COLO668 (cell line): ENCODE data around the gene PRODH2.
"Not testable (repeated sequence)": the region's sequence is repeated elsewhere in the genome, so short reads cannot be mapped to it uniquely, and the experiment has no call there.

Experiments used
- DNase-seq: peaks from one replicate; lab custom pipeline; 2025; ENCODE audit not compliant: unreplicated experiment; lab: John Stamatoyannopoulos, UW

PRODH2 gene

DNA sequence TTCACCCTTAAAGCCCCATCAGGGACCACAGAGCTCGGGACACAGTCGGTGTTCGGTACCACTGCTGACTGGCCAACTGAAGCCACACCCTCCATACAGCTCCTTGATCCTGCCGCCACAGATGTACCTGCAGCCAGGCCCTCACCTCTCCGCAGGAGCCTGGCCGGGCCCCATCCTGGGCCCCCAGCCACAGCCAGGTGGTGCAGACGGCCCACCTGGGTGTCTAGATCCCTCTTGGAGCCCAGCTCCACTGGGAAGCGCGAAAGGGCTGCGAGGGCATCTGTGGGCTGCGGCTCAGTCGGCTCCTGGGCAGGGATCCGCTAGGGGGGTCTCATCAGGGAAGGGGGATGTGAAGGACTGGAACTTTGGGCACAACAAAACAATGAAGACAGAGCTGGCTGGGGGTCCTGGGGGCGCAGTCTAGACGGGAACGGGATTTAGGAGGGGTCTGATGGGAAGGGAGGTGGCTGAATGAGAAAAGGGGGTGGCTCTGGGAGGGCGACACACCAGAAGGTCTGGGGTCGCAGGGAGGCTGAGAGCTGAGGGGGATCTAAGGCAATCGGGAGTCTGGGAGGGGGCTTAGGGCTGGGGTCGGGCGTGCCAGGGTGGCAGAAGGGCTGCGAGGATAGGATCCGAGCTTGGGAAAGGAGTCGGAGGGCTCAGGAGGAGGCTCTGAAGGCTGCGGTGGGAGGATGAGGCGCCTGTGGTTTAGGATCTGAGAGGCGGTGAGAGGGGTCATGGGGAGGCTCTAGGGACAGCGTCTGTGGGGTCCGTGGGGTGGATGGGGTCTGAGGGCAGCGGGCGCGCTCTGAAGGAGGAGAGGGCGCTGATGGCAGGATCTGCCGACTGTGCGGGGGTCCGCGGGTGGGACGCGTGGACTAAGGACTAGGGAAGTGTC is 15.8 kb downstream of the PRODH2 start:
- no peak for DNase-seq

DNA sequence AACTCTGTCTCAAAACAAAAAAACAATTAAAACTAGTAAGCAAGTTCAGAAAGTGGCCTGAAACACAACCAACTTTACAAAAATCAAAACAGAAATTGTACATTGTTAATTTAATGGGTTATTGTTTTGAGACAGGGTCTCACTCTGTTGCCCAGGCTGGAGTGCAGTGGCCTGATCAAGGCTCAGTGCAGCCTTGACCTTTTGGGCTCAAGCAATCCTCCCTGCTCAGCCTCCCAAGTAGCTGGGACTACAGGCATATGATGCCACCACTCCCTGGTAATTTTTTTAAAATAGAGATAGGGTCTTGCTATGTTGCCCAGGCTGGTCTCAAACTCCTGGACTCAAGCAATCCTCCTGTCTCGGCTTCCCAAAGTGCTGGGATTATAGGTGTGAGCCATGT is 17.1 kb downstream of the PRODH2 start:
- not testable (repeated sequence) for DNase-seq

DNA sequence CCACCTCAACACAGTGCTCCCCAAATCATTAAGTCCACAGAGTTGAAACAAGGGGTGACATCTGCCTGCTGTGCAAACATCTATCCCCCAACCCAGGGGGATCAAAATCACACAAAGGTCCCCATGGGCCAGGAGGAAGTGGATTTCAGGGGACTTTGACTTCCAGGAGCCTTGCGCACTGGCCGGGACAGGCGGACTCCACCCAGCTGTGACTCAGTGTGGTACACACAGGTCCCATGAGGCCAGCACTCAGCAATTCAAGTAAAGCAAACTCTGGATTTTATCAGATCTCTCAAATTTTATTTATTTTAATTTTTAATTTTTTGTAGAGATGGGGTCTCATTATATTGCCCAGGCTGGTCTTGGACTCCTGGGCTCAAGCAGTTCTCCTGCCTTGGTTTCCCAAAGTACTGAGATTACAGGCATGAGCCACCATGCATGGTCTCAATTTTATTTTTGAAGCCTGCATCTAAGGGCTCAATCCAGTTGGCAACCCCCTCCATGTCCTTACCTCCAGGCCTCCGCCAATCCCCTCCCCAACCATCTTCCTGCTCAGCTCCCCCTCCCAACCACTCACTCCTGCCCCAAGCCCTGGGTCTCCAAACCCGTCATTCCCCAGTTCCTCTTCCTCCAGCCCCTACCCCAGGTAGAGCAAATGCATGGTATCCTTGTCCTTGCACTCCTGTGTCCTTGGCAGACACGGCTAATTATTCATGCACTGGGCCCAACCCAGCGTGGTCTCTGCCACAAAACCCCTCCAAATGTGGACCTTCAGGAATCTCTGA is 19.1 kb downstream of the PRODH2 start:
- no peak for DNase-seq

DNA sequence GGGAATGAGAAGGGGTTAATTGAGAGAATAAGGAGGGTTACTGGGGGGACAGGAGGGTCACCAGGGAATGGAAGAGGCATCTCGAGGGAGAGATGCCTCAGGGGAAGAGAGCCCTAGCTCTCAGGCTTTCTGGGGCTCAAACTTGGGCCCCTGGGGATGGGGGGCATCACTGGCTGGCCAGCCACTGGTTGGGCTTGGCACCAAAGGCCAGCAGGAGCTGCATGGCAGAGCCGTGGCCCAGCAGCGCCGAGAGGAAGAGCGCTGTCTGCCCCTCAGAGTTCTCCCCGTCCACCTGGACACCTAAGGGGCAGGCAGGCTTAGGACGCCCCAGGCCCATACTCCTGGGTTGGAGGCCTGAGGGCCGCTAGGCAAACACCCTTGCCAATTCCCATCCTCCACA is 19.8 kb downstream of the PRODH2 start:
- DNase-seq: no peak

DNA sequence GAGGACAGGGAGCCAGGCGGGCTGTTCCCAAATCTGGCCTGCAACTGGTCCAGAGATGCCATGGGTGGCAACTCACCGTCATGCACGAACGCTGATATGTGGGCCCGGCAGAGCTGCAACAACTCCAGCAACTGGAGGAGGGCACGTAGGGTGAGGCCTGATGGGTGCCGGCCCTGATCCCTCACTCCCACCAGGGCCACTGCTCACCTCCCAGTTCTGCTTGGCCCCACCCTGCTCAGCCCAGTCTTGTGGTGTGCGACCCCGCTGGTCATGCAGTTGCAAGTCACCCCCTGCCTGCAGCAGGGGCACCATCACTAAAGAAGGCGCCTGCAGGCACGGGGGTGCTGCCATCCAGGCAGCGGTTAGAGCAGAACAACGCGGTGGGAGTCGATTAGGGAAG is 20.3 kb downstream of the PRODH2 start:
- no peak for DNase-seq

DNA sequence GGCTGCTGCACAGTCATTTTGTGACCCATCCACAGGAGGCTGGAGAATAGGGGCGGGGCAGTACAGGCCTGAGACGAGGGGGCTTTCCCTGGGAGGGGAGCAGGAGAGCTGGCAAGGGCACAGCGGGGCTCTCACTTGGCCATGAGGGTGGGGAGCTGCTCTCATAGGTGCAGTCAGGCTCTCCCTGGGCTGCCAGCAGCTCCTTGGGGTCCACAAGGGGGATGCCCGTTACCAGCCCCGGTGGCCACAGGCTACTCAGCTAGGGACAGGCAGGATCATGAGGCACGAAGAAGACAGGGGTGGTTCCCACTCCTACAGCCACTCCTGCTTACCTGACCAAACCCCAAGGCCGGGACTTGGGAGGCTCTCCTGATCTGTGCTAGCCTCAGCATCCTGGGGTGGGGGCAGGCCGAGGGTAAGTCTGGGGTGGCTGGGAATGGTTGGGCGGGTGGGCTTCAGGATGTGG is 20.8 kb downstream of the PRODH2 start:
- DNase-seq: no peak

DNA sequence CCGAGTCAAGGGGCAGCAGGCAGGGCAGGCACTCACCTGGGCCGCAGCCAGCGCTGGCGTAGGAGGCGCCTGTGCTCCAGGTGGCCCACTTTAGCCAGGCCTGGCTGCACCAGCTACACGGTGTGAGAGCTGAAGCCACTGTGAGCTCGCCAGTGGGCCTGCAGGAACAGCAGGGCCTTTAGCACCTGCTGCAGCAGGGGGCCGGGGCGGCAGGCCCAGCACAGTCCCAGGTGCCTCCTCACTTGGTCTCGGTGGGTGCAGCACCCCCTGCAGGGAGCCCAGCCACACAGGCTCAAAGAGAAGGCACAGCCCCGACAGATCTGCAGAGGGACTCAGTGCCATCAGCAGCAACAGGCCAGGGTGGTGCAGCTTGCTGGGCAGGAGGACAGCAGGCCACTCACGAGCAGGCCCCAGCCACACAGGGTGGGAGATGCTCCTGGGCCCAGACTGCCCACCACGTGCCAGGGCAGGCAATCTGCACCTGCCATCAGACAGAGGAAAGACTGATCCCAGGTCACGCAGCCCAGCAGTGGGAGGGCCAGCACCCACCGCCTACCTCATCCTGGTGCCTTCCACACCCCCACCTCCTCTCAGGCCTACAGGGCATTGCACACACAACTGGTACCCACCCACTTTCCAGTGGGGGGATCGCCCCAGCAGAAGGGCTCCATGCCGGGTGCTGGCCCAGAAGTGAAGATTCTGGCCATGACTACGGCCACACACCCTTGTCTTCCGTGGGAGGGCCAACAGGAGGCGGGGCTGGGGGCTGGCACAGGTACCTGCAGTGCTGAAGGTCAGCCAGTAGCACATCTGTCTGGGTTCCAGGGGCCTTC is 21.4 kb downstream of the PRODH2 start:
- peak; percentile 71 for DNase-seq

DNA sequence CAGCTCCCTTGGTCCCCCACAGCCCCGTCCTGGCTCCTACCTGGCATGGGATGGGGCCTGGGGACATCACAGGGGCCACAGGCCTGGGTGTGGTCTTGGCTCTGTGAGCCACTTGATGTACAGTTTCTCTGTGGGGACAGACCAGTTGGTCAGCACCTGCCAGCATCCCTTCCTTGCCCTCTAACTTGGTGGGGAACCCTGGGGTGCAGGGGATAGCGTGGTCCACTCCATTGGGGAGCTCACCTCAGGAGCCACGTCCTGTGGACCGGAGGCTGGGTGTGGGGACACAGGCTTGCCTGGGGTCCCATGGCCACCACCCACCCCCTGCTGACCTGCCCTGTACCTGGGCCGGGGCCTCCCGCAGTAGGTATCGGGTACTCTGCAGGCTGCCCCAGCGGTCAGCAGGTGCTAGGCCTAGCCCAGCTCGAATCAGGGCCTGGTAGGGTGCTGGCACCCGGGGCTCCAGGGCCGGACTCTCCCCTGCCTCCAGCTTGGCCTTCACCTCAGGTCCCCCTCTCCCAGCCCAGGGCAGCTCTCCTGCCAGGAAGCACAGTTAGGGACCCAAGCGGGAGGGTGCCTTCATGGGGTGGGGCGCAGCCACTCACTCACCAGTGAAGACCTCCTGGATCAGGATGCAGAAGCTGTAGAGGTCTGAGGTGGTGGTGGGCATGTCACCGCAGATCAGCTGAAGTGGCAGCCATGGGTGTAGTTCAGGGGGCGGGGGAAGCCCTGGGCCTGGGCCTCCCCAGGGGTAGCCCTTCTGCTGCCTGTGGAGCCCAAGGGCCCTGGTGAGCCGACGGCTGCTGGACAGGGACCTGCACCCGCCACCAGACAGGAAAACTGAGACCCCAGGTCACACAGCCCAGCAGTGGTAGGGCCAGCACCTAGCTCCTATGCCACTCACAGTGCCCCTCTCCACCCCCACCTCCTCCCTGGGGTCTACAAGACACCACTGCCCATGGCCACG is 22.4 kb downstream of the PRODH2 start:
- no peak for DNase-seq

DNA sequence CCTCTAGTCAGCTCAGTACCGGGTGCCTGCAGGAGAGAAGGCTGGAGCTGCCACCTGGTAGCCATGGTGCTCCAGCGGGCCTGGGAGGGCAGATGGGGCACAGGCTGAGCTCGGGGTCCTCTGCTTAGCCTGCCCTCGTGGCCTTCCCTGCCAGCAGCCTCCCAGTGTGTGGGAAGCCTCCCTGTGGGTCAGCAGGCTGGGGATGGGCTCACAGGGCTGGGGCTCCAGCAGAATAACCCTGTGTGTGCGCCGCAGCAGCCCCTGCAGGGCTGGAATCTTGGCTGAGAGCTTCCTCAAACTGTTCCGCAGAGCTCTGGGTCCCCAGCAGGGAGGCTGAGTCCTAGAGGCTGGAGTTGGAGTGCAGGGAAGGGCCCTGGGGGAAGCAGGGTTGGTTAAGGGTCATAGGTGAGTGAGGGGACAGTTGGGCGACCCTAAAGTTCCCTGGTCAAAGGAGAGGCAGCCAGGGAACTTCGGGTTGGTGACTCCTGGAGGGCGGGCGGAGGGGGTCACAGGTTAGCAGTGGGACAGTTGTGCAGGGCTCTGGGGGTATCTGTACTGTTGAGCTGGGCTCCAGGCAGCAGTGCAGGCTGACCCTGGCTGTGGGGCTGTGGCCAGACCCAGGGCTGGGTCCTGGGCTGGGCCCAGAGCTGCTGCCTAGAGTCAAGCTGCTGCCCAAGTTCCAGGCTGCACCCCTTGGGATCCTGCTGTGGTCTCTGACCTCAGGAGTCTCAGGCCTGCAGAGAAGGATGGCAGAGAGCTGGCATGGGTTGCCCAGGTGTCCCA is 23.3 kb downstream of the PRODH2 start:
- DNase-seq: no peak

DNA sequence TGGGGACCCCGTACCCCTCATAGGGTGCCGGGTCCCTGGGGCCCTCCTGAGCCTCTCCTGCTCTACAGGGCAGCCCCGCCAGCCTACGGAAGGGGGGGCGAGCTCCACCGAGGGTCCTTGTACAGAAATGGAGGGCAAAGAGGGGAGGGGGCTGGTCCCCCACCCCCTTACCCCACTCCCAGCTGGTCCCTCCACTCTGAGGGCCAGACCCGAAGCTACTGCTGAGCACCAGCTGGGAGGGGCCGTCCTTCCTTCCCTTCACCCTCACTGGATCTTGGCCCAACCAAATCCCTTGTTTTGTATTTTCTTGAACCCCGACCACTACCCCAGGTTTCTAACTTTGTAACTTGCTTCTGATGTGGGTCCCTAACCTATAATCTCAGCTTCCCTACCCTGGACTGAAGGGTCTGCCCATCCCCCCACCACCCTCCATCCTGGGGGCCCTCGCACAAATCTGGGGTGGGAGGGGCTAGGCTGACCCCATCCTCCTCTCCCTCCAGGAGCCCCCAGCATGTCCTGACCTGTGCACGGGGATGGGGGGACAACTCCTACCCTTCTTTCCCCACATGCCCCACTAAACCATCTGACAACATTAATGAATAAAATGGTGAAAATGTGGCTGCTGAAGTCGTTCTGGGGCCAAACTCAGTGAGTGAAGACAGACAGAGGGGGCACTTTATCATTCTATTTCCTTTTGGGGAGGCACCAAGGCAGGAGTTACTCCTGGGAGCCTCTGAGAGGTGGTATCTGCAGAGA is 24.3 kb downstream of the PRODH2 start:
- DNase-seq: no peak

DNA sequence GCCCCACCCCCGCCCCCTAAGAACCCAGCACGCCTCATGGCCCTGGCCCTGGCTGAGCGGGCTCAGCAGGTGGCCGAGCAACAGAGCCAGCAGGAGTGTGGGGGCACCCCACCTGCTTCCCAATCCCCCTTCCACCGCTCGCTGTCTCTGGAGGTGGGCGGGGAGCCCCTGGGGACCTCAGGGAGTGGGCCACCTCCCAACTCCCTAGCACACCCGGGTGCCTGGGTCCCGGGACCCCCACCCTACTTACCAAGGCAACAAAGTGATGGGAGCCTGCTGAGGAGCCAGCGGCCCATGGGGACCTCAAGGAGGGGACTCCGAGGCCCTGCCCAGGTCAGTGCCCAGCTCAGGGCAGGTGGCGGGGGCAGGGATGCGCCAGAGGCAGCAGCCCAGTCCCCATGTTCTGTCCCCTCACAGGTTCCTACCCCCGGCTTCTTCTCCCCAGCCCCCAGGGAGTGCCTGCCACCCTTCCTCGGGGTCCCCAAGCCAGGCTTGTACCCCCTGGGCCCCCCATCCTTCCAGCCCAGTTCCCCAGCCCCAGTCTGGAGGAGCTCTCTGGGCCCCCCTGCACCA is 25.3 kb downstream of the PRODH2 start:
- no peak for DNase-seq

DNA sequence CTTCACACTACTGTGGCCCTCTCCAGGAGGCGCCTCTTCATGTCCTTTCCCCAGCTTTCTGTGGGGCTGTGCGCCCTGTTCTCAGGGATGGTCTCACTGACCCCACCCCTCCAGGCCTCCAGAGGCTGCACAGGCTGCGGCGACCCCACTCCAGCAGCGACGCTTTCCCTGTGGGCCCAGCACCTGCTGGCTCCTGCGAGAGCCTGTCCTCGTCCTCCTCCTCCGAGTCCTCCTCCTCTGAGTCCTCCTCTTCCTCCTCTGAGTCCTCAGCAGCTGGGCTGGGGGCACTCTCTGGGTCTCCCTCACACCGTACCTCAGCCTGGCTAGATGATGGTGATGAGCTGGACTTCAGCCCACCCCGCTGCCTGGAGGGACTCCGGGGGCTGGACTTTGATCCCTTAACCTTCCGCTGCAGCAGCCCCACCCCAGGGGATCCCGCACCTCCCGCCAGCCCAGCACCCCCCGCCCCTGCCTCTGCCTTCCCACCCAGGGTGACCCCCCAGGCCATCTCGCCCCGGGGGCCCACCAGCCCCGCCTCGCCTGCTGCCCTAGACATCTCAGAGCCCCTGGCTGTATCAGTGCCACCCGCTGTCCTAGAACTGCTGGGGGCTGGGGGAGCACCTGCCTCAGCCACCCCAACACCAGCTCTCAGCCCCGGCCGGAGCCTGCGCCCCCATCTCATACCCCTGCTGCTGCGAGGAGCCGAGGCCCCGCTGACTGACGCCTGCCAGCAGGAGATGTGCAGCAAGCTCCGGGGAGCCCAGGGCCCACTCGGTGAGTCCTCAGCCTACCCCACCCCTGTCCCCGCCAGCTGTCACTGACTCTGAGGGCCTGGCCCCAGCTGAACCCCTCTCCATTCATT is 26.1 kb downstream of the PRODH2 start:
- DNase-seq: no peak

DNA sequence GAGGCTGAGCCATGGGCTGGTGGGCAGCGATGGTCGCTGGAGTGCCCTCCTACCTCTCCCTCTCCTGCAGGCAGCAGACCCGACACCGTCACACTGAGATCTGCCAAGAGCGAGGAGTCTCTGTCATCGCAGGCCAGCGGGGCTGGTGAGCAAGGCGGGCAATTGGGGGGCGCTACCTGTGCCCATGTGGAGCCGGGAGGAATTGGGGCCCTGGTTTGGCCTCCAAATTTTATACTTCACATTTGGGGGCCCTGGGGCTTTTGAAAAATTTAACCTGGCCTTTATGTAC is 27.4 kb downstream of the PRODH2 start:
- DNase-seq: no peak

DNA sequence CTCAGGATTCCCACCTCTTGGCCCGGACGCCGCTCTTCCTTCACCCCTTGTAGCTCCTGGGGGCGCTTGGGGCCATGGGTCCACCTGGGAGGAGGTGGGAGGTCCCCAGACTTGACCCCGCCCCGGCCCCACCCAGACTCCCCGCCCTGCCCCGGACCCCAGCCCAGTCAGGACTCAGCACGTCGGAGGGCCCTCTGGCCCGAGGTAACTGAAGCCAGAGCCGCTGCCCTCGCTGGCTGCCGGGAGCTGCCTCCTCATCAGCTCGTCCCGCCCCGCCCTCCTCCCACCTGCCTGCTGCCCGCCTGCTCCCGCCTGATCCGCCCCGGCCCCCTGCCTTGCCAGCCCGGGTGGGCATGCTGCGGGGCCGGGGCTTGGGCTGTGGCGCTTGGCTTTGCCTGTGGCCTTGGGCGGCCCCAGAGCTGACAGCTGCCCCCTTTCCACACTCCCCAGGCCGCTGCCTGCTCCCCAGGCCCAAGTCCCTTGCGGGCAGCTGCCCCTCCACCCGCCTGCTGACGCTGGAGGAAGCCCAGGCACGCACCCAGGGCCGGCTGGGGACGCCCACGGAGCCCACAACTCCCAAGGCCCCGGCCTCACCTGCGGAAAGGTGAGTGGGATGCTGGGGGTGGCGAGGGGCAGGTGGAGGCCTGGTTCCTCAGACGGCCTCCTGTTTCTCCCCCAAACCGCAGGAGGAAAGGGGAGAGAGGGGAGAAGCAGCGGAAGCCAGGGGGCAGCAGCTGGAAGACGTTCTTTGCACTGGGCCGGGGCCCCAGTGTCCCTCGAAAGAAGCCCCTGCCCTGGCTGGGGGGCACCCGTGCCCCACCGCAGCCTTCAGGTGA is 27.9 kb downstream of the PRODH2 start:
- DNase-seq: no peak

DNA sequence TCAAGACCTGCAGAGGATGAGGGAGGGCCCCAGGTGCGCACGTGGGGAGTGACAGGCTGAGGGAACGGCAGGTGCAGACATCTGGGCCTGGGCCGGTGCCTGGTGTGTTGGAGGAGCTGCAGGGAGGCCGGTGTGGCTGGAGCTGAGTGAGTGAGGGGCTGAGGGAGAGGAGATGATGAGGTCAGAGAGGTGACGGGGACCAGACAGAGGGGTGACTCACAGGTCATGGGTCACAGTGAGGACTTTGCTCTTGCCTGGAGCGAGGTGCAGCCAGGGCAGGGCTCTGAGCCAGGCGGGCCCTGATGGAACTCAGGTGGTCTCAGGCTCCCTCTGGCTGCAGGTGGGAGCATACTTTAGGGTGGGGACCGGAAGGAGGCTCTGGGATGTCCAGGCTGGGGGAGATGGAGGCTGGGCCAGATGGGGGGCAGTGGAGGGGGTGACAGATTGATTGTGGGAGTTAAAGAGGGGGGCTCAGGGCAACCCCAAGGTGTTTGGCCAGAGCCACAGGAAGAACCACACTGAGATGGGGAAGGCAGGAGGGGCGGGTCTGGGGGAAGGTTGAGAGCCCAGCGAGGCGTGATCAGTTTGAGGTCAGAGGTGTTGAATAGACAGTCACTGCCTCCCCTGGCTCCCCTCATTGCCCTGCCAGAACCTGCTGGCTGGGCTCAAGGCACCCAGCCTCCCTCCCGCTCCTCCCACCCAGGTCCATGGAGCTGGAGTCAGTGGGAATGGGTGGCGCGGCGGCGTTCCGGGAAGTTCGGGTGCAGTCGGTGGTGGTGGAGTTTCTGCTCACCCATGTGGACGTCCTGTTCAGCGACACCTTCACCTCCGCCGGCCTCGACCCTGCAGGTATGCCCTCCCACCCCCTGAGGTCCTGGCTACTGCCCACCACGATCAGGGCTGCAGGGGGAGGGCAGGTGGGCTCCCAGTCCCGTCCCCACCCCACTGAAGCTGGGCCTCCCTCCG is 28.9 kb downstream of the PRODH2 start:
- DNase-seq: no peak

DNA sequence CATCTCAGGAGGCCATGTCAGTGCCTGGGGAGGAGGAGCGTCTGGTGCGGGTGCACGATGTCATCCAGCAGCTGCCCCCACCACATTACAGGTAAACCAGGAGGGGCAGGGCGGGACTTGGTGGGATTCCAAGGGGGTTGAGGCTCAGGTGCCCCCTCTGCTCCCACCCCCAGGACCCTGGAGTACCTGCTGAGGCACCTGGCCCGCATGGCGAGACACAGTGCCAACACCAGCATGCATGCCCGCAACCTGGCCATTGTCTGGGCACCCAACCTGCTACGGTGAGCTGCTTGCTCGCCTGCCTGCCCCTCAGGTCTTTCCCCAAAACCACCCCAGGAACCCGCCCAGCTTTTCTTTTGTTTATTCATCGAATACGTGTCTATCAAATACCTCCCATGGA is 30.1 kb downstream of the PRODH2 start:
- no peak for DNase-seq
